ENCODE results near the gene DUSP1.

DNA sequence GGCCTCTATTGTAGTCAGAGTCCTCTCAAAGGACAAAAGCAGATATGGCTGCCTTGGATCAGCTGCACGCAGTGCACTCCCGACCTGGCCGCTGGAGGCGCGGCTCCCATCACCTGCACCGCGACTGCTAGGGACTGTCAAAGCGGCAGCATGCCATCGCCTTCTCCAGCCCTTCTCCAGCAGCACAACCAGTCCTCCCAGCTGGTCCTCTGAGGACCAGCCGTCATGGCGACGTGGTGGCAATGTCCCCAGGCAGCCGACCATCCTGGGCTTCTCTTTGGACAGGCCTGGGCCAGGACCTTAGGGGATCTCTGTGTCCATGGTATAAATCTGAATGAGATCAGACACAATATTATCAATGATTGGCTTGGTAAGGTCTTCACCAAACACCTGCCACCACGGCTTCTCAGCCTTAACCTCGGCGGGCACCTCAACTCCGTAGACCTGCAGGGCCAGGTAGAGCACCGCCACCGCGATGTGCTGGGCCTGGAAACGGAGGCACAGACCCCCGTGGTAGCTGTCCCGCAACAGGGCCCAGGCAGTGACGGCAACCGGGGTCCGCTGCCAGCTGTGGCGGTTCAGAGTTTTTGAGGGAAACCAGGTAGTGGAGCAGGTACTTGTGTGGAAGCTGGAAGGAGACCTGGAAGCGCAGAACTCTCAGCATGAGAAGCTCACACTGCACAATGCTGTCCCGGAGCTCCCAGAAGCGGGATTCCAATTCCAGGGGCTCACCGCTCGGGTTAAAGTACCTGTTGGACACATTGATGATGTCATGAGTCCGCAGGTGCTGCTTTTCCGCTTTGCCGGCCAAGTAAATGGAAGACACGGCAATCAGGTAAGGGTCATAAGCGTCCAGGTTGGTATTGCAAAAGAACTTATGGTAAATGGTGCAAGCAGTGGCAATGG is 8.5 kb downstream of the DUSP1 start:
- TF ChIP-seq RBBP5 (IDR thresholded peaks at IDR 0.05; ENCODE audit: borderline replicate concordance, insufficient read depth, low read length, poor library complexity, severe bottlenecking) (no peak), TEAD1 (CRISPR knock-in tag; IDR thresholded peaks at IDR 0.05) (no peak), MAZ (CRISPR knock-in tag; conservative IDR thresholded peaks at IDR 0.05 in 1 of 2, IDR thresholded peaks at IDR 0.05 in 1 of 2) (no peak), POLR2A (conservative IDR thresholded peaks at IDR 0.05) (no peak), TAF1 (IDR thresholded peaks at IDR 0.05; ENCODE audit: control insufficient read depth, extremely low read depth, insufficient read depth, low read length, severe bottlenecking) (no peak), CHD1 (IDR thresholded peaks at IDR 0.05; ENCODE audit: low read length) (no peak)
